Stimulated activated CD4-positive, alpha-beta T cell treated with anti-CD3 and anti-CD28 coated beads, Interleukin-2, amount 100 ng/mL, for 24 hours (primary cell): Measurements from ENCODE around the gene SLC7A4.
"Not testable (repeated sequence)": the region's sequence is repeated elsewhere in the genome, so short reads cannot be mapped to it uniquely, and the experiment has no call there.

Experiments
- DNase-seq, 2 donors: peaks; one replicate each; pipeline ENCODE4 v3.0.0-alpha.2; 2020

SLC7A4 gene

DNA sequence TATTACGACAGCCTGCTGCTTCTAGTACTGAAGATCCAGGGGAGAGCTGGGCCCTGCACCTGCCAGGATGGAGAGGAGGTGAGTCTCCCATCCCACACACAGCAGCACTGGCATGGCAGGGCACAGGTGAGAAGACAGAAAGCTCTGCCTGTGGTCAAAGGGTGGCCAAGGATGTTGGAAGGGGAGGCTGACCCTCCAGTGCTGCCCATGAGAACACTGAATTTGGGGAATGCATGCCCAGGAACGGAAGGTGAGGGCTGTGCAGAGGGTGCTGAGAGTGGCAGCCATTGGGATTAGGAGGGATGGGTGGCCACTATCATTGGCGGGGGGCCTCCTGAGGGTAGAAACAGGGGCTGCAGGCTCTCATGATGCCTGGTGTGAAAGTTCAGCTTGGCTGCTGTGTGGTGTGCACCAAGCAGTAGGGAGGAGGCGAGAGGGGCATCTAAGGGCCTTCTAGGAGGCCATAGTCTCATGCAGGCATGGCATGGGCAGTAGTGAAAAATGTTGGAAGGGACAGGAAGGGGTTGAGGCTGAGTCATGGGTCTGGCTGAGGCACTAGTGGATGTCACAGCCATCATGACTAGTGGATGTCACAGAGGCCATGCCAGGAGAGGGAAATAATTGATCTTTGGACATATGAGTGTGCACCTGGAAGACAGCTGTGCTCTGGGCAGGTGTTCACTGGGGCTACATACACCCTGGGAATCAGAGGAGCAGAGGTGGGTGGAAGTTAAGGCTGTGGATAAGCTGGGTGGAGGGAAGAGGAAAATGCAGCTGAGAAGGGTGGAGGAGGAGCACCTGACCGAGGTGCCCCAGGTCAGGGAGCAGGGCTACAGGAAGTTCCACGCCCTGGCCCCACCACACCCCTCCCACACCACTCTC, 10.9 kb upstream of the SLC7A4 start:
- no peak for DNase-seq

DNA sequence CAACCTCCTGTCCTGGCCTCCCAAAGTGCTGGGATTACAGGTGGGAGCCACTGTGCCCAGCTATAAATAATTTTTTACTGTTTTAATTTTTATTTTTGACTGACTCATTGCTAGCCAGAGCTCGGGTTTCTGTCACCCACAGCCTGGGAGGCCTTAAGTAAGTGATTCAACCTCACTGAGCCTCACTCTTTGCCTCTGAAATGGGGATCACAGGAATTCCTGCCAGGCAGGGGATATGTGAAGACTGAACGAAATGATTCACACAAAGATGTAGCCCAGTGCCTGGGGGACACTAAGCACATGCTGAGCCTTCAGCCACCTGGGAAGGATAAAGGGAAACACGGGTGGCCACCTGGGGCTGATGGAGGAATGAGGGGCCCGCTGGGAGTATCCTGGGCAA, 9.6 kb upstream of the SLC7A4 start:
- DNase-seq = no peak

- DNase-seq = not testable (repeated sequence)
These were observed 6.8 kb upstream of the SLC7A4 start for GRCh38 chr22:21039158-21039557.

GRCh38 chr22:21038405-21038804, 6.0 kb upstream of the SLC7A4 start:
- DNase-seq = no peak

DNA sequence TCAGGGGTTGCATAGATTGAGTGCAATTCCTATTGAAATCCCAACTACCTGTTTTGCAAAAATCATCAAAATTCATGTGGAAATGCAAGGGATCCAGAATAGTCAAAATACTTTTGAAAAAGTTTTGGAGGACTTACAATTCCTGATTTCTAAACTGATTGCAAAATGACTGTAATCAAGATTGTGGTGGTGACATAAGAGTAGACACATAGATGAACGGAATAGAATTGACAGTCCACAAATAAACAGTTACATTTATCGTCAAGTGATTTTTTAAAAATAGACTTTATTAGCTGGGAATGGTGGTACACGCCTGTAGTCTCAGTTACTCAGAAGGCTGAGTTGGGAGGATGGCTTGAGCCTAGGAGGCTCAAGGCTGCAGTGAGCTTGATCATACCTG, 2.6 kb upstream of the SLC7A4 start:
- DNase-seq = no peak

DNA sequence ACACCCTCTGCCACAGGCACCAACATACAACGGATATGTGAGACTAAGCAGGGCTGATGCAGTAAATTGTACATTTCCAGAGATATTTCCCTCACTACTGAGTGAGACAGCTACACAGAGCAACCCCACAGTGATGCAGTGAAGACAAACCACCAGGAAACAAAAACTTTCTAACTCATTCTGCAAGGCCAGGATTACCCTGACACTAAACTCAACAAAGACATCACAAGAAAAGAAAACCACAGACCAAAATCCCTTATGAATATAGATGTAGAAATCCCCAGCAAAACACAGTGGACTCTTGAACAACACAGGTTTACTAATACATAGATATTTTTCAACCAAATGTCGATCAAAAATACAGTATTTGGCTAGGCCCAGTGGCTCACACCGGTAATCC, 1.5 kb upstream of the SLC7A4 start:
- no peak for DNase-seq

DNA sequence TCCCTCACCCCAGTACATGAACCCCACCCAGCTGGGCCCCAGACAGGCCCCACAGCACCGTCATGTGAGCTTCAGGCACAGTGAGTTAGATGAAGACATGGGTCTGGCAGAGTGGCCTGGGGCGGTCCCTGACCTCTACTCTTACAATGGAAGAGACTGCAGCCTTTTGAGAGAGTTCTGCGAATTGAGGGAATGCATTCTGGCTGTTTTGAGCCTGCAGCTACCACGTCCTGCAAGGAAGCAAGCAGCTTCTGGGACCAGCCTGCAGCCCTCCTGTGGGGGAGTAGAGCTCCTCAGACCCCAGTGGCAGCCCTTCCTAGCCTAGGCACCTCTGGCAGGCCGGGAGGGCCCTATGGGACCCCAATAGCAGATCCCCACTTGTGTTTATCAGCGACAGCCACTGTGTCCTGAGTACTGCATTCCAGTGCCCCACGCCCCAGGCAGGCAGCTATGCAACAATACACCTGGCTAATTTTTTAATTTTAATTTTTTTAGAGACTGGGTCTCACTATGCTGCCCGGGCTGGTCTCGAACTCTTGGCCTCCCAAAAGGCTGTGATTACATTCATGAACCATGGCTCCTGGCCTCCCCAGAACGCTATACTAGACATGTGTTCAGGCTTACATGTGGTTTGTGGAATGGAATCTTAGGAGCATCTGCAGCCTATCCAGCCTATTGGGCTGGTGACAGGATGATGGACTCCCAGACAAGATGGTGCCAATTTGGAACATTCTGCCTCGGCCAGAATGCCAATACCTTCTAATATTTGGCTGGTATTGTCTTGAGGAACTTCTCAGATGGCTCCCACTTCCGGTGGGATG, 717 bp upstream of the SLC7A4 start:
- no peak for DNase-seq

GRCh38 chr22:21031545-21032036, 770 bp downstream of the SLC7A4 start:
- no peak for DNase-seq

GRCh38 chr22:21030621-21031544, 1.5 kb downstream of the SLC7A4 start:
- DNase-seq = no peak

DNA sequence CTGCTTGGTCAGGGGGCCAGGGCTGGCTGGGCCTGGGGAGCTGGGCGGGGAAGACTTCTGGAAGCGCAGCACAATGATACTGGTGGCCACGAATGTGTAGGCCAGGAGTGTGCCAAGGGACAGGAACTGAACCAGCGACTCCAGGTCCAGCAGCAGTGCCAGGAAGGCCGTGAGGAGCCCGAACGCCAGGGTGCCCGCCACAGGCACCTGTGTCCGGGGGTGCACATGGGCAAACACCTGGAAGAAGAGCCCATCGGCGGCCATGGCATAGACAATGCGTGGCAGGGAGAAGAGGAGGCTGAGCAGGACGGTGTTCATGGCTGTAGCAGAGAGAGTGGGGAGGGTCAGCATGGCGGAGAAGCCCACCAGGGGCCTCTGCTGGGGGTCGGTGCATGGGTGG, 2.3 kb downstream of the SLC7A4 start:
- DNase-seq = no peak

DNA sequence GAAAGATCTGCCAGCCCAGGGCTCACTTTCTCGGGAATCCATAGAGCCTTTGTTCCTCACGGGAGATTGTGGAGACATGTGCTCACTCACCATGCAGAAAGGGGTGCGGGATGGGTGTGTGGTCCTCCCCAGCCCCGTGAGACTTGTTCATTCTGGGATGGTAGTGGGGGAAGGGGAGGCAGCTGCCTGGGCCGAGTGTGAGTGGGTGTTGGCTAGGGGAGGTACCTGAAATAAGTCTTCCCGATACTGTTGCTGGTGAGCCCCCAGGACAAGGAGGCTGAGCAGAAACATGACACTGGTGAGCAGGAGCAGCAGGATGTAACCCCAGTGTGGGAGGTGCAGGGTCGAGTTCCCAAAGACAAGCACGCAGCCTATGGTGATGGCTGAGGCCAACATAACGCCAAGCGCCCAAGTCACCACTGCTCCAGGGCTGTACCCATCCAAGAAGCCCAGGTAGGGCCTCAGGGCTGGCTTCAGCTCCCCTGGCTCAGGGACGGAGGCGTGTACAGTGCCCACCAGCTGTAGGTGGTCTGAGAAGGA, 2.8 kb downstream of the SLC7A4 start:
- no peak for DNase-seq

DNA sequence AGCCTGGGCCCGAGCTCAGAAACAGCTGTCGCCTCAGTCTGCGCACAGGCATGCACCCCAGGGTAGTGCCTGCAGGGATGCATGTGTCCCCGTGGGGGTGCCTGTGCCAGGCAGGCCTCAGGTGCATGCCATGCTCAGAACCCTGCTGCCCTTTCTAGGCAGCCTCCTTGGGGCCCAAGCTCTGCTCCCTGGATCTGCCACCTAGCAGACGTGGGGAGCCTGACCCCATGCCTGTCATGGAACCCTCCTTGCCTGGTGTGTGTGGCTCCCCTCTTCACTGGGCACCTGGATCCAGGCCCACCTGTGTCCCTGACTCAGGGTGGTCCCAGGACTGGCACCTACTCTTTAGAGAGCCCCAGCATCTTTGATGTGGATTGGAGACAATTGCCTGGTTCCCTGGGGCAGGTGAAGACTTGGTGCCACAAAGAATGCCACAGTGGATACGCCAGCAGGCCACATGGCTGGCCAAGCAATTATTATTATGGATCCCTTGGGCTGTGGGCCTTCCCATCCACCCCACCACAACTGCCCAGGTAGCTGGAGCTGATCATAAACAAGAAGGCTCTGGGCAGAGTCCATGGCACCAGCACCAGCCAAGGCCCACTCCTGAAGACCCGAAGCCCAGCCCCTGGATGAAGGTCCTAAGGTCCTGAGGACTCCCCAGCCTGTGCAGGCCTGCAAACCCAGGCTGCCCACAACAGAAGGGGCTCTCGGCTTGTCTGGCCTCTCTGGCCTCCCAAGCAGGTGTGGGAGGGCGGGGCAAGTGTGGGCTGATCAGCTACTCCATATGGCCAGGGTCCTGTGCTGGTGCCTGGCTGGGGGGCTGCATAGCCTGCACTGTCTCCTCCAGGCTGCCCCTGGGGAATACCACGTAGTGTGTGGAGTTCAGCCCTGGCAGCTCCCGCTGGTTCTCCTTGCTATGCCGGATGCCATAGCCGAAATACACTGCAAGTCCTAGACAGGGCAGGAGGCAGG, 3.8 kb downstream of the SLC7A4 start:
- DNase-seq = no peak

GRCh38 chr22:21026783-21027692, 5.3 kb downstream of the SLC7A4 start:
- no peak for DNase-seq

DNA sequence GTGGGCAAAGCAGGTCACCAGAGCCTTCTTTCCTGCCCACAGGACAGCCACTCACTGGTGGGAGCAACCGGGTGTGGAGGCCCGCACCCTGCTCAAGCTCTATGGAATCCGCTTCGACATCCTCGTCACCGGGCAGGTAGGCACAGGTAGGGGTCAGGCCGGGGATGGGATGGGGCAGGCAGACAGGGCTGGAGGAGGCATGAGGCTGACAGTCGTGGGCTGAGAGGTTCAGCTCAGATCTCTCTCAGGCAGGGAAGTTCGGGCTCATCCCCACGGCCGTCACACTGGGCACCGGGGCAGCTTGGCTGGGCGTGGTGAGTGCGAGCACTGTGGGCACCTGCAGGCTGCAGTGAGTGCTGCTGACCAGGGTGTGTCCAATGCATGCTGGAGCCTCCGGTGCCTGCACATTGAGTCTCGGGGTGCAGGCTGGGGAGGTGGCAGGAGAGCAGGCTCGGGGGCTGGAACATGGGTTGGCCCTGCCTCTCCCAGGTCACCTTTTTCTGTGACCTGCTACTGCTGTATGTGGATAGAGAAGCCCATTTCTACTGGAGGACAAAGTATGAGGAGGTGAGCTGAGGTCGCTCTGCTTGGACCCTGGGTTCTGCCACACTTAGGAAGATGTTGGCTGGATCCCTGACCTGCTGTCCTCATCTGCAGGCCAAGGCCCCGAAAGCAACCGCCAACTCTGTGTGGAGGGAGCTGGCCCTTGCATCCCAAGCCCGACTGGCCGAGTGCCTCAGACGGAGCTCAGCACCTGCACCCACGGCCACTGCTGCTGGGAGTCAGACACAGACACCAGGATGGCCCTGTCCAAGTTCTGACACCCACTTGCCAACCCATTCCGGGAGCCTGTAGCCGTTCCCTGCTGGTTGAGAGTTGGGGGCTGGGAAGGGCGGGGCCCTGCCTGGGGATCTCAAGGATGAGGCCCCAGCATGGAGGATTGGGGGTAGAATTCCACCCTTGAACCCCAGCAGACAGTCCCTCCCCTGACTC, 6.3 kb downstream of the SLC7A4 start:
- no peak for DNase-seq

- no peak for DNase-seq
These were observed 7.1 kb downstream of the SLC7A4 start for GRCh38 chr22:21025266-21025665.

GRCh38 chr22:21022955-21023614, 9.3 kb downstream of the SLC7A4 start:
- no peak for DNase-seq

DNA sequence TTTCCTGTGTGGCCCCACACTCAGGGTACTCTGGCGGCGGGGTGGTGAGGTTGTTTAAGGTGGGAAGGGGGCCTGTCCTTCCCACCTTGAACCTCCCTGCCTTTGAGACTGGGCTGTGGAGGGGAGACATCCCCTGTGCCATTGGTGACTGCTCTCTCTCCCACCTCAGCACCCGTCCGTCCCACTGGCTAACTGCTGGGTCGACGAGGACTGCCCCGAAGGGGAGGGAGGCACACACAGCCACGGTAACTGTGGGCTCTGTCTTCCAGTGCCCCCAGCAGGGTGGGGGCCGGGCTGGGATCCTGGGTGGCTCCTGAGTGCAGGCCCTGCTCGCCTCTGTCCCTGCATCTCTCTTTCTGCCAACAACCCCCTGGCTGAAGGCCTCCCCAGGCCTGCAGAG, 9.9 kb downstream of the SLC7A4 start:
- DNase-seq = no peak

DNA sequence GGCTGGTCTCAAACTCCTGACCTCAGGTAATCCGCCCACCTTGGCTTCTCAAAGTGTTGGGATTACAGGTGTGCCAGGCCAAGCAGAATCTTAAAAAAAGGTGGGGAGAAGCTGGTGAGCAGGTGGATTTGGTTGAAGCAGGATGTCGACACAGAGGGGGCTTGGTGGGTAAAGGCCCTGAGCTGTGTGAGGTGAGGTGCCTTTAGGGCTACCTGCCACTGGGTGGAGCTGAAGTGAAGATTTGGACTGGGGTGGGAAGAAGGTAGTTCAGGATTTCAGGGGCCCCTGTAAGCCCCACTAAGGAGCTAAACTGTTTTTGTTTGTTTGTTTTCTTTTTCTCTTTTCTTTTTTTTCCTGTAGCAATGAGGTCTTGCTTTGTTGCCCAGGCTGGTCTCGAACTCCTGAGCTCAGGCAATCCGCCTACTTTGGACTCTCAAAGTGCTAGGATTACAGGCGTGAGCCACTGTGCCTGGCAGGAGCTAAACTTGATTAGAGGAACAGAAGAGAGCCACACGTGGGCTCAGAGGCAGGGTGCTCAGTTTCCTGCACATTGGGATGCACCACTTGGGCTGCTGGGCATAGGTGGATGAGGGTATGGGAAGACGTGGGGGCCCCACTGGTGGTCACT, 11.4 kb downstream of the SLC7A4 start:
- peak in 1 of 2 donors; percentile 28 for DNase-seq
